Heart left ventricle (tissue), 13 donors: ENCODE results near the gene UPF2.

Experiments used
- CTCF ChIP-seq, 12 donors: fragments of 200-600 bp; sonication (generic) in 4 of 12; IDR thresholded peaks; one replicate each; pipeline versions ENCODE4 v1.5.0 to v1.8.0; 2018 to 2022; ENCODE audit warnings: antibody characterized with exemption in 12 of 12, mild to moderate bottlenecking in 5 of 12
- POLR2A ChIP-seq, 2 donors: fragments of 450-650 bp; IDR thresholded peaks; one replicate each; pipeline ENCODE4 v1.6.1; 2017; ENCODE audit warnings: antibody characterized with exemption in 2 of 2, mild to moderate bottlenecking in 2 of 2, moderate library complexity in 2 of 2
- donor health status: ischemic (EF 13 %, LVEDD 7.1; RV severe dilation, severe dysfunction).
- donor health status: DM: no; HTN: yes; CAD: no.
- donor health status: DM: no; HTN: no; CAD: no.
- donor health status: ischemic (EF 25% LVEDD 6.9; RV normal size, moderate dysfunction).
- donor health status: ischemic (EF 25% LVEDD 5.7; RV mildly dilated, moderate dysfunction).
- donor health status: ischemic (EF 35%, LVEDD 5.7; RV mildly dilated, moderate dysfunction).
- donor health status: nonischemic (EF 11% LVEDD 7.7; RV severe dilation, severe dysfunction).
- donor health status: DM: yes; HTN: yes; CAD: no.
- donor health status: PGD.
- donor health status: ischemic (EF 29% LVEDD 5.4; RV normal size, mild dysfunction).
- donor health status: nonischemic (EF 23%, LVEDD 6.1; RV moderate dilation, normal function).

DNA sequence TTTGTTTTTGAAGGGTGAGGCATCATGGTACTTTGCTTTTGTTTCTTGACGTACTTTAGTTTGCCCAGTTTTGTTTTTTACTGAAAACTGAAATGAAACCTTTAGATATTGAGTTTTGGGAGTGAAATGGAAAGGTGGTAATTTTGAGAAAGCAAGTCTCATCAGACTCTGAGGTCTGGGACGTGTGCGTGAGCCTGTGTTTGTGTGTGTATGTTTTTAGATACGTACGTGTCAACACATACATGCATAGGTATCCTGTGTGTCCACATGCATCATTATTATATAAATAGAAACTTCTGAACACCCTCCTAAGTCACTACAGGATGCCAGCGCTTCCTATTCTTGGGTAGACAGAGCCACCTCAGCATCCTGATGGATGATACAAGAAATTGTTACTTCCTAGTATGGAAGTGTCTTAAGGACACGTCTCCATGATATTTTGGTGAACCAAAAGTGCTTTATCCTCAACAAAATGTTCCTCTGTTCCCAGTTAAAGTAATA, 171.7 kb downstream of the UPF2 start:
- TF ChIP-seq CTCF (IDR thresholded peaks at IDR 0.05) (no peak), POLR2A (IDR thresholded peaks at IDR 0.05) (no peak)
